Measurements from ENCODE around the gene LMF1.

LMF1 gene

DNA sequence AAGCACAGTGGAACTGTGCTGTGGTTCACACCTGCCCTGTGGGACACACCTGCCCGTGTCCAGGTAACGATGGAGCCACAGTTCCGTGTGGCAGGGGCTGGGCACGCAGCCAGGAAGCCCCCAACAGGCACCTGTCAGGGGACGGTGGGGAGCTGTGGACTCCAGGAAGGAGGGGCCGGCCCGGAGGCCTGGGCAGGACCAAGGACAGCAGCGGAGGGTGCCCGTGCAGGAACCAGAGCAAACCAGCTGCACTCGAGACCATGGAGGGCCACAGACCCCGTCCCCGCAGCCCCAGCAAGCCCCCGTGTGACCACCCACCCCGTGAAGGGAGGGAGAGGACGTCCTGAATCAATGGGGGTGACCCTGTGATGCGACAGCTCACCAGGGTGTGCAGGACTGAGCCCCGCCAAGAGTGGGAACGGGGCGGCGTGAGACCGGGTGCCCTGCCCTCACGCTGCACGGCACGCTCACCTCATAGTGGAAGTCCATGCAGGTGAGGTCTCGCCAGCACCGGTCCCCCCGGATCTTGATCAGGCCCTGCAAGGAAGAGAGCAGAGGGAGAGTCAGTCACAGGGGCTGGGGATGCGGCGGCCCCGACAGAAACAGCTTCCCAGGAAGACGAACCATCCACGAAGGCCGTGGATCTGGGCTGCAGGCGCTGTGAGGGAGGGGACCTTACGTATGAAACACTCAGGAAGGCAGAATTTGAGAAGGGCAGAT, 78.1 kb downstream of the LMF1 start:
- TF ChIP-seq, protein P1, sequence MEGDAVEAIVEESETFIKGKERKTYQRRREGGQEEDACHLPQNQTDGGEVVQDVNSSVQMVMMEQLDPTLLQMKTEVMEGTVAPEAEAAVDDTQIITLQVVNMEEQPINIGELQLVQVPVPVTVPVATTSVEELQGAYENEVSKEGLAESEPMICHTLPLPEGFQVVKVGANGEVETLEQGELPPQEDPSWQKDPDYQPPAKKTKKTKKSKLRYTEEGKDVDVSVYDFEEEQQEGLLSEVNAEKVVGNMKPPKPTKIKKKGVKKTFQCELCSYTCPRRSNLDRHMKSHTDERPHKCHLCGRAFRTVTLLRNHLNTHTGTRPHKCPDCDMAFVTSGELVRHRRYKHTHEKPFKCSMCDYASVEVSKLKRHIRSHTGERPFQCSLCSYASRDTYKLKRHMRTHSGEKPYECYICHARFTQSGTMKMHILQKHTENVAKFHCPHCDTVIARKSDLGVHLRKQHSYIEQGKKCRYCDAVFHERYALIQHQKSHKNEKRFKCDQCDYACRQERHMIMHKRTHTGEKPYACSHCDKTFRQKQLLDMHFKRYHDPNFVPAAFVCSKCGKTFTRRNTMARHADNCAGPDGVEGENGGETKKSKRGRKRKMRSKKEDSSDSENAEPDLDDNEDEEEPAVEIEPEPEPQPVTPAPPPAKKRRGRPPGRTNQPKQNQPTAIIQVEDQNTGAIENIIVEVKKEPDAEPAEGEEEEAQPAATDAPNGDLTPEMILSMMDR (IDR thresholded peaks at IDR 0.05), result no peak

DNA sequence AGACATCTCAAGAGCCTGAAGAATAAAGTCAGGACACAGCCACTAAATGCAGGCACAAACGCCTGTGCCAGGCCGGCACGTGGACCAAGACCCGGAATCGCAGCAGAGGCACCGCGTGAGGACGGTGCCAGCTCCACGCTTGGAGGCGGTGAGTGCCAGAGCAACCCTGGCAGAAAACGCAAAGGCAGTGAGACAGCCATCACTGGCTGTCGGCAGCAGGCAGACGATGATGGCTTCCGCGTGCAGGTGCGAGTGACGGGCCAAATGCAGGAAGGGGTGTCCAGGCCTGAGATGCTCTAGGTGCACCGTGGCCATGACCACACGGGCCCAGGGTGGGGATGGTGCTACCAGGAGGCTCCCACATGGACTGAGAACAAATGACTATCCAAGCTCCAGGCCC, 78.8 kb downstream of the LMF1 start:
- TF ChIP-seq, protein P1 (IDR thresholded peaks at IDR 0.05), result no peak

DNA sequence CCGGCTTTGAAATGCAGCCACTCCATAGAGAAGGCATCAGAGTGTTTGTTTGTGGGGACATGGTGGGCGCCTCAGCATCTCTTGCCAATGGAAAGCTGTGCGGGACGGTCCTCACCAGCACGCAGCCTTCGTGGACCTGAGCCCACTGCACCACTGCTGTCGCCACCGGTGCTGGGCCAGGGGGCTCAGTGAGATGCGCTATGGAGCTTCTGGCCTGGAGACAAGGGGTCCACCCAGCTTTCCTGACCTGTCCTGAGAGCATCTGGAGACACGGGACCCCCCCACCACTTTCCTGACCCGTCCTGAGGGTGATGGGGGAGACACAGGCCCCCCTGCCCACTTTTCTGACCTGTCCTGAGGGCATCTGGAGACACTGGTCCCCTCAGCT, 79.4 kb downstream of the LMF1 start:
- TF ChIP-seq, protein P1 (IDR thresholded peaks at IDR 0.05), result no peak

DNA sequence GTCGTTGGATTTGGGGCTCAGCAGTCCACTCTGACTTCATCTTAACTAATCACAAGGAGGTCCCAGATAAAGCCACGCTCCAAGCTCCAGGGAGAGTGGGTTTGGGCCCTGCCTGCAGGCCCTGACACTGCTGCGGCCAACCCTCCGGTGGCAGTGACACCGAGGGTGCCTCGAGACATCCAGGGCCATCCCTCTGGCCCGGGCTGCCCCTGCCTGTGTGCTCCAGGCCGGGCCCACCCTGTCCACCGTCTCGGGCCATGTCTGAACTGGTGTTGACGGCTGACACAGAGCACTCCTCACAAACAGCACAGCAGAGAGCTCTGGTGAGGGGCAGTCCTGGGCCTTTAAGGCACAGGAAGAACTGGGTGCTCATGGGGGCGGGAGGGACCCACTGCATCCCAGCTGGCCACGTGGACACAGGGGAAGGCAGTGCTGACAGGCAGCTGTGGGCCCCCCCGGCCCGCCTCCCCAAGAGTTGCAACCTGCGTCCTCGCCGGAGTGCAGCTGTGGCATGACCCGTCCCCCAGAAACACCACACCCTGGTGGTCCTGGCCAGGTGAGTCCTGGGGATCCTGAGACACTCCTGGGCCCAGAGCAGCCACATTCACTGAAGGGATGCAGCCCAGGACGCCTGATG, 80.0 kb downstream of the LMF1 start:
- TF ChIP-seq, protein P1 (IDR thresholded peaks at IDR 0.05), result no peak

DNA sequence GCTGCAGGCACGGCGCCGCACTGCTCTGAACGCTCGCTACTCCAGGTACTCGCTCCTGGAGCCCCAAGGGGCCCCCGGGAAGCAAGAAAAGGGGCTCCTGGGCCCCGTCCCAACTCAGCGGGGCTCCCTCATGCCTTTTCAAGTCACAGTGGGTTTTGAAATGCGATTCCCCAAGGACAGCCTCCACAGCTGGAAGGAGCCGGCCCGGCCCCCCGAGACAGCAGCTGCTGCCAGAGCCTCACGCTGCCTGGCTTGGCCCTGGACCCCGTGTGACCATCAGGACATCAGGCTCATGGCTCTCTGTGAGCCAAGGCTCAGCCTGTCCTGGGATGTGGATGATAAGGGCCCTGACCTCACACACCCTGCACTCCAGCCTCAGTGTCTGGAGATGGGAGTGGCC, 80.6 kb downstream of the LMF1 start:
- TF ChIP-seq, protein P1 (IDR thresholded peaks at IDR 0.05), result no peak

DNA sequence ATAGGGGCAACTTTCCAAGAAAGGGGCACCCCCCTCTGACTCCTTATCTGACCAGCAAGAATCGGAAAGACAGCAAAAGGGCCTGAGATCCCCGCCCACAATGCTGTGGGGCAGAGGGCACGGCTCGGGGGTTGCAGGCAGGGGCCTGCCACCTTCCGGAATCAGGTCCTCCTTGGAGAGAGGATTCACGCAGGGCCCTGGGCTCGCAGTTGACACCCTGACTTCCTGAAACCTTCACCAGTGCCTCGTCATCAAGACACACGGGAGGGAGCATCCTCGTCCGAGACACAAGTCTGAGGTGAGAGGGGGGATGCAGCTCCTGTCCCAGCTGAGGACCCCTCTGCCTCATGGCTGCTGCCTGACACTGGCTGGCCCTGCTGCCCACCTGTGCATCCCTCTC, 81.2 kb downstream of the LMF1 start:
- TF ChIP-seq, protein P1 (IDR thresholded peaks at IDR 0.05), result no peak

DNA sequence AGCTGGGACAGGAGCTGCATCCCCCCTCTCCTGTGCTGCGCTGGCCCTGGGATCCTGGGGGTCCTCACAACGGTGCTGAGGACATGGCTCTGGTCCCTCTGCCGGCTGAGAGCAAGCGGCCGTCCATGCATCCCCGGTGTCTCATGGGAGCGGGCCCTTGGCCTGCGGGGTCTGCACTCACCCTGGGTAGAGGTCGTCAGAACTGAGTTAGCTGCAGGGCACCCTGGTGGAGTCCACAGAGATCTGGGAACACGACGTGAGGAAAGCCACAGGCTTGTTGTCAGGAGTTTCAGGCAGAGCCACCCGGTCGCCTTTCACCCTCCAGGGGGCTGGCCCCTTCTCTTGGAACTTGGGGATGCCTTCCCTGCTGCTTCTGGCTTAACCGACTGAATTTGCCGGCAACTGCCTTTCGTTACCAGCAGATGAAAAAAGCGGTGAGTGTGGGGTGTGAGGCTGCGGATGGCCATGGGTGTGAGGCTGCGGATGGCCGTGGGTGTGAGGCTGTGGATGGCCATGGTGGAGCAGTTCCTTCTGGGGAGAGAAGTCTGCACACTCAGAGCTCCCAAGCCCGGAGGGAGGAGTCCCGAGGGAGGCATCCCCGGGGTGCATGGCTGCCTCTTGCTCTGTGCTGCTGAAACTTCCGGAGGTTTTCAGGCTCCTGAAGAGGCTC, 81.7 kb downstream of the LMF1 start:
- TF ChIP-seq, protein P1 (IDR thresholded peaks at IDR 0.05), result no peak

Measured in LNCAP (cell line).